Measurements from ENCODE around the gene LINC00237.

DNA sequence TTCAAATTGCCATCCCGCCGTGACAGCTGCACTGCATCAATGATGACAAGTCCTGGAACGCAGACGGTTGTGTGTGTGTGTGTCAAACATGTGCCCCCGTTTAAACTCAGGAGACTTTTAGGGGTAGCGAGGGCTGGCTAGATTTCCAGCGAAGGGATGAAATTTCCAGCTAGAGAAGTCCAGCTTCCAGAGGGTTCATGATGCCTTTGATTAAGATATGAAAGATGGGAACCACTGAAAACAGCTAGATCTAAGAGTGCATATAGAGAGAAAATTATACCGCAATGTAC, 20.4 kb upstream of the LINC00237 start:
- TF ChIP-seq, protein P1, sequence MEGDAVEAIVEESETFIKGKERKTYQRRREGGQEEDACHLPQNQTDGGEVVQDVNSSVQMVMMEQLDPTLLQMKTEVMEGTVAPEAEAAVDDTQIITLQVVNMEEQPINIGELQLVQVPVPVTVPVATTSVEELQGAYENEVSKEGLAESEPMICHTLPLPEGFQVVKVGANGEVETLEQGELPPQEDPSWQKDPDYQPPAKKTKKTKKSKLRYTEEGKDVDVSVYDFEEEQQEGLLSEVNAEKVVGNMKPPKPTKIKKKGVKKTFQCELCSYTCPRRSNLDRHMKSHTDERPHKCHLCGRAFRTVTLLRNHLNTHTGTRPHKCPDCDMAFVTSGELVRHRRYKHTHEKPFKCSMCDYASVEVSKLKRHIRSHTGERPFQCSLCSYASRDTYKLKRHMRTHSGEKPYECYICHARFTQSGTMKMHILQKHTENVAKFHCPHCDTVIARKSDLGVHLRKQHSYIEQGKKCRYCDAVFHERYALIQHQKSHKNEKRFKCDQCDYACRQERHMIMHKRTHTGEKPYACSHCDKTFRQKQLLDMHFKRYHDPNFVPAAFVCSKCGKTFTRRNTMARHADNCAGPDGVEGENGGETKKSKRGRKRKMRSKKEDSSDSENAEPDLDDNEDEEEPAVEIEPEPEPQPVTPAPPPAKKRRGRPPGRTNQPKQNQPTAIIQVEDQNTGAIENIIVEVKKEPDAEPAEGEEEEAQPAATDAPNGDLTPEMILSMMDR (IDR thresholded peaks at IDR 0.05), result no peak
- no peak for TF ChIP-seq POLR2A (IDR thresholded peaks at IDR 0.05)

All from thyroid gland (tissue), 4 donors.